ENCODE measurements around the gene REV1.
A peak's percentile ranks its signal among the peaks of the same experiment; 100 is the strongest.

REV1 gene

GRCh38 chr2:99420751-99421299, 69.0 kb downstream of the REV1 start:
- DNase-seq = peak; percentile 46
- in situ Hi-C loops (cut with HindIII; ENCODE audit: low pct_ligation_motif_present, low pct_unique_long_range_greater_than_20kb, low sequenced_read_pairs) = no loop called here

GRCh38 chr2:99420031-99420430, 69.8 kb downstream of the REV1 start:
- in situ Hi-C loops (cut with HindIII; ENCODE audit: low pct_ligation_motif_present, low pct_unique_long_range_greater_than_20kb, low sequenced_read_pairs) = no loop called here
- DNase-seq = peak; percentile 57

GRCh38 chr2:99417396-99417795, 72.4 kb downstream of the REV1 start:
- in situ Hi-C loops (cut with HindIII; ENCODE audit: low pct_ligation_motif_present, low pct_unique_long_range_greater_than_20kb, low sequenced_read_pairs) = no loop called here
- no peak for DNase-seq

- no peak for DNase-seq
- in situ Hi-C loops (cut with HindIII; ENCODE audit: low pct_ligation_motif_present, low pct_unique_long_range_greater_than_20kb, low sequenced_read_pairs) = no loop called here
These were observed 75.3 kb downstream of the REV1 start for GRCh38 chr2:99414566-99414965.

- in situ Hi-C loops (cut with HindIII; ENCODE audit: low pct_ligation_motif_present, low pct_unique_long_range_greater_than_20kb, low sequenced_read_pairs) = no loop called here
- no peak for DNase-seq
These were observed 79.5 kb downstream of the REV1 start for GRCh38 chr2:99410276-99410675.

DNA sequence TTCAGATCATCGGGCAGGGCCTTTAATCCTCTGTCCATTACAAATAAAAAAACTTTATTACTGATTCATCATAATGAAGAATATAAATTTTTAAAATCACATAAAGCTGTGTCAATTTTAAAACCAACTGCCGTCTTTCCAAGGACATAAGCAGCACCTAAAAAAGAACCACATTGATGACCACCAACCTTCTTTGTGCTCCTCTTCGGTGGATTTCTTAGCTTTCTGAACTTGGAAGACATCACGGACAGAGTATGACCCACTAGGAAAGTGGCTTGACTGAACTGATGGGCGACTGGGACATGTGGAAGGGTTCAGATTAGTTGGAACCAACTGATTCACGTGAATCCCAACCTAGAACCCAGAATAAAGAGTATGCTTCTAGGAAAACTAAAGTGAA, 83.7 kb downstream of the REV1 start:
- in situ Hi-C loops (cut with HindIII; ENCODE audit: low pct_ligation_motif_present, low pct_unique_long_range_greater_than_20kb, low sequenced_read_pairs) = no loop called here

GRCh38 chr2:99404797-99405669, 84.8 kb downstream of the REV1 start:
- no peak for DNase-seq
- in situ Hi-C loops (cut with HindIII; ENCODE audit: low pct_ligation_motif_present, low pct_unique_long_range_greater_than_20kb, low sequenced_read_pairs) = no loop called here

More for the DNA sequence above, 83.7 kb downstream of the REV1 start:
- no peak for DNase-seq

DNA sequence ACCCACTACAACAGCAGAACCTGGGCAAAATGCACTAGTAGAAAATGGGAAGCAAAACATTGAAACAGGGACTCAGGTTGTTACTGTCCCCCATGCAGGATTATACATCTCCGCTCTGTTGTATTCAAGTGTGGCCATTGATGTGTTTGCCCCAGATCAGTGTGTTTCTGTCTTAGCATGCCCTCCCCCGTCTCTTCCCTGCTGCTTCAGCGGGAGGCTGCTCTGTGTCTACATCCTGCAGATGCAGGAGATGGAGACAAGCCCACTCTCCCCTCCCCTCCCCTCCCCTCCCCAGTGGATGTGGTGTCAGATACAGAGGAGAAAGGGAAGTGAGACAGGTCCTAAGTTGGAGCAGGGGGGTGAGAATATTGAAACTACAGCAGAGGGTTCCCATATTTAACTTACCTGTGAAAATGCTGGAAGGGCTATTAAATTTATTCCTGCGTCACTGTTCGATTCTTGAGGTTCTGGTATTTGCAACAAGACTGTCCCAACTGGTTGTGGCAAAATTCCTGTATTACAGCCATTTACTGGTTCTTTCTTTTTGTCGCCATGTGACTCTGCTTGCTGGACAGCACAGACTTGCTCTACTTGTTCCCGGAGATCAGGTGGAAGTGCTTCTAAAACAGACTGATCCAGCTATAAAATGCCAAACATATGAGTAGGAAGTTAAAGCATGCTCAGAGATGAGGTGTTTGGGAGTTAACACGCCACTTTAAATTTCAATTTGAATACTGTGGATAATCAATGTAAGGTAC, 85.6 kb downstream of the REV1 start:
- DNase-seq = no peak
- in situ Hi-C loops (cut with HindIII; ENCODE audit: low pct_ligation_motif_present, low pct_unique_long_range_greater_than_20kb, low sequenced_read_pairs) = no loop called here

DNA sequence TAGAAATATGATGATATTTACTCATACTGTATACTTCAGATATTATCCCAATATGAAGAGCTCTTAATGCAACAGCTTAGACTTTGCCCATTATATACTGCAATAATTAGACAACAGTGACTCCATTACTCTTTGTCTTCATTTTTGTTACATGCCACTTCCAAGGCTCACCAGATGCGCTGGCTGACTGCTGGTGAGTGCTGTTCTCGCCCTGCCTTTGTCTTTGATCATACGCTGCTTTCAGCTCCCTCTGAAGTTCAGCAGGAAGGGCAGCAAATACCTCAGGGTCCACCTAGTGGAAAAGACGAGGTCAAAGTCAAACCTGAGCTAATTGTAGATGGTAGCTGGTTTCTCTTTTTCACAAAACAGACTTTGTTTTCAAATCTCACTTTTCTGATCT, 86.3 kb downstream of the REV1 start:
- peak; percentile 30 for DNase-seq
- in situ Hi-C loops (cut with HindIII; ENCODE audit: low pct_ligation_motif_present, low pct_unique_long_range_greater_than_20kb, low sequenced_read_pairs) = no loop called here

DNA sequence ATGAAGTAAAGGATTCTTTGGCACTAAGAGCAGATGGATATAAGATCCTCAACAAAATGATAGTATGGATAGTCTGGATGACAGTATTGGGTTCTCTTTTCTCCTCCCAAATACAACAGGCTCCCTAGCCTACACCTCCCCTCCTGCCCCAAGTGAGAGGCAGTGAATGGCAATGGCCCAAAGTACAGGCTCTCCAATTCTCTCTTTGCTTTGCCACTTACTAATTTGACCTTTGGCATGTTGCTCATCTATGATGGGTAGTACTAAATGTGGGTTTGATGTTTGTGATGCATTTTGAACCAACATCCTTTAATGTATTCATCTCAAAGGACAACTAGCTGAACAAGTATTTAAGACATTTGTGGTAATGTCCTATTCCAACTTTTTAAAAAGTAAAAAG, 86.7 kb downstream of the REV1 start:
- DNase-seq = no peak
- in situ Hi-C loops (cut with HindIII; ENCODE audit: low pct_ligation_motif_present, low pct_unique_long_range_greater_than_20kb, low sequenced_read_pairs) = no loop called here

GRCh38 chr2:99401841-99402240, 88.0 kb downstream of the REV1 start:
- DNase-seq = no peak
- in situ Hi-C loops (cut with HindIII; ENCODE audit: low pct_ligation_motif_present, low pct_unique_long_range_greater_than_20kb, low sequenced_read_pairs) = no loop called here

DNA sequence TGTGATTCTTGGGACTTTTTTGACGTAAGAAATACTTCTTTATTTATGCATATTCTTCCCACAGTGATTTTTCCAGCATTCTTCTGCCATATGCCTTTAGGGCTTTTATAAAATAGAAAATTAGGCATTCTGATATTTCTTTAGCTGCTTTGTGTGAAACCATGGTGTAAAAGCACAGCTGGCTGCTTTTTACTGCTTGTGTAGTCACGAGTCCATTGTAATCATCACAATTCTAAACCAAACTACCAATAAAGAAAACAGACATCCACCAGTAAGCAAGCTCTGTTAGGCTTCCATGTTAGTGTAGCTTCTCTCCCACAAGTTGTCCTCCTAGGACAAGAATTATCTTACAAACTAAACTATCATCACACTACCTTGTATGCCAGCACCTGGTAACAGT, 90.0 kb downstream of the REV1 start:
- in situ Hi-C loops (cut with HindIII; ENCODE audit: low pct_ligation_motif_present, low pct_unique_long_range_greater_than_20kb, low sequenced_read_pairs) = no loop called here
- DNase-seq = no peak

- in situ Hi-C loops (cut with HindIII; ENCODE audit: low pct_ligation_motif_present, low pct_unique_long_range_greater_than_20kb, low sequenced_read_pairs) = no loop called here
- no peak for DNase-seq
These were observed 90.8 kb downstream of the REV1 start for GRCh38 chr2:99399063-99399462.

- no peak for DNase-seq
These were observed 91.5 kb downstream of the REV1 start for GRCh38 chr2:99398303-99398702.

GRCh38 chr2:99397266-99397920, 92.4 kb downstream of the REV1 start:
- in situ Hi-C loops (cut with HindIII; ENCODE audit: low pct_ligation_motif_present, low pct_unique_long_range_greater_than_20kb, low sequenced_read_pairs) = no loop called here

More at GRCh38 chr2:99398303-99398702, 91.5 kb downstream of the REV1 start:
- in situ Hi-C loops (cut with HindIII; ENCODE audit: low pct_ligation_motif_present, low pct_unique_long_range_greater_than_20kb, low sequenced_read_pairs) = no loop called here

GRCh38 chr2:99395589-99396130, 94.2 kb downstream of the REV1 start:
- in situ Hi-C loops (cut with HindIII; ENCODE audit: low pct_ligation_motif_present, low pct_unique_long_range_greater_than_20kb, low sequenced_read_pairs) = no loop called here
- DNase-seq = no peak

More at GRCh38 chr2:99397266-99397920, 92.4 kb downstream of the REV1 start:
- DNase-seq = no peak

GRCh38 chr2:99389946-99390345, 99.9 kb downstream of the REV1 start:
- DNase-seq = no peak
- in situ Hi-C loops (cut with HindIII; ENCODE audit: low pct_ligation_motif_present, low pct_unique_long_range_greater_than_20kb, low sequenced_read_pairs) = no loop called here

DNA sequence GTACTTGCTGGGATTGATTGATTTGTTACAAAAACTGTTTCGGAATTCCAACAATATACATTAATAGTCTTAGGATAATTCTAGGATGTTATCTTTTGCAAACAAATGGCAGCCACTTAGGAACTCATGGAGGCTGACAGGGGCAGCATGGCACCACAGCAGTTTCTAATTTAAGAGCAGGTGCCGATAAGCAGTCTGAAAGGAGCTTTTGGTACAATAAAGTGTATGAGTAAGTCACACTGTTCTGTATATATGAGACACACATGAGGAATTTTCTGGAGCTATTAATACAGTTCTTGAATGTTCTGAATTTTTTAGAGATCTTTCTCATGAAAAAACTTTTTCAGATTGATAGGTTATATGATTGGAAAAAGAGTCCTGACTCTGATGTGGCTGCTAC, 100.4 kb downstream of the REV1 start:
- DNase-seq = no peak
- in situ Hi-C loops (cut with HindIII; ENCODE audit: low pct_ligation_motif_present, low pct_unique_long_range_greater_than_20kb, low sequenced_read_pairs) = no loop called here

DNA sequence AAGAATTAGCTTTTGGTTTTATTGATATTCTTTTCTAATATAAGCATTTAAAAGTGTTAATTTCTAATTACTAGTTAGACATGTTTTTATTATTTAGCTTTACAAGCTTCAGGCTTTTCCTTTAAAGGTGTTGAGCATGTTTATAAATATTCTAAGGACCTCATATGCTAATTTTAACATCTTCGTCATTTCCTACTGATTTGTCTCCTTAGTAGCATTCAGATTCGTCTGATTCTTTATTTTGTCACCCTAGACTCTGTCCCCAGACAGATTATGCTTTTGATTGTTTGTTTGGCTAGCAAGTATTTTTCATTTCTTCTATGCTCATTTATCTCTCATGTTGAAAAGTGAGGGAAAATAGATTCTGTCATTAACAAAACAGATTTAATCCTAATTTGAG, 100.9 kb downstream of the REV1 start:
- no peak for DNase-seq
- in situ Hi-C loops (cut with HindIII; ENCODE audit: low pct_ligation_motif_present, low pct_unique_long_range_greater_than_20kb, low sequenced_read_pairs) = no loop called here
